ENCODE measurements around the gene ABCB11.
A peak's percentile ranks its signal among the peaks of the same experiment; 100 is the strongest.
"Not testable (repeated sequence)": the region's sequence is repeated elsewhere in the genome, so short reads cannot be mapped to it uniquely, and the experiment has no call there.

ABCB11 gene

GRCh38 chr2:168969865-168970264 lies 61.3 kb downstream of the ABCB11 start:
- FAIRE-seq = no peak

GRCh38 chr2:168968342-168968741 lies 62.8 kb downstream of the ABCB11 start:
- no peak for FAIRE-seq

GRCh38 chr2:168964251-168964807 lies 66.8 kb downstream of the ABCB11 start:
- FAIRE-seq = no peak

GRCh38 chr2:168962636-168963035 lies 68.5 kb downstream of the ABCB11 start:
- no peak for FAIRE-seq

GRCh38 chr2:168961450-168962229 lies 69.5 kb downstream of the ABCB11 start:
- peak; percentile 89 for FAIRE-seq

- FAIRE-seq = no peak
Measured at GRCh38 chr2:168956392-168956791, 74.7 kb downstream of the ABCB11 start.

DNA sequence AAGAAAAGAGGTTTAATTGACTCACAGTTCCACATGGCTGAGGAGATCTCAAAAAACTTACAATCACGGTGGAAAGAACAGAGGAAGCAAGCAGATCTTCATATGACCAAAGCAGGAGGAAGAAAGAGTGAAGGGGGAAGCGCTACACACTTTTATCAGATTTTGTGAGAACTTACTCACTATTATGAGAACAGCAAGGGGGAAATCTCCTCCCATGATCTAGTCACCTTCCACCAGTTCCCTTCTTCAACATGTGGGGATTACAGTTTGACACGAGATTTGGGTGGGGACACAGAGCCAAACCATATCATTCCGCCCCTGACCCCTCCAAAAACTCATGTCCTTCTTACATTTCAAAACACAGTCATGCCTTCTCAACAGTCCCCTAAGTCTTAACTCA lies 75.8 kb downstream of the ABCB11 start:
- no peak for FAIRE-seq

- no peak for FAIRE-seq
Measured at GRCh38 chr2:168954256-168954655, 76.9 kb downstream of the ABCB11 start.

DNA sequence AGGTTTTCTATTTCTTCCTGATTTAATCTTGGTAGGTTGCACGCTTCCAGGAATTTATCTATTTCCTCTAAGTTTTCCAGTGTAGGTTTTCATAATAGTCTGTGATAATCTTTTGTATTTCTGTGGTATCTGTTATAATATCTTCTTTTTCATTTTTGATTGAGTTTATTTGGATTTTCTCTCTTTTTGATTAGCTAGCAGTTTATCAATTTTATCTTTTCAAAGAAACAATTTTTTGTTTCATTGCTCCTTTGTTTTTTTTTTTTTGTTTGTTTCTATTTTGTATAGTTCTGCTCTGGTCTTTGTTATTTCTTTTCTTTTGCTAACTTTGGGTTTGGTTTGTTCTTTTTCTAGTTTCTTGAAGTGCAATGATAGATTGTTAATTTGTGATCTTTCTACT lies 78.7 kb downstream of the ABCB11 start:
- FAIRE-seq = no peak

- no peak for FAIRE-seq
Measured at GRCh38 chr2:168951871-168952270, 79.3 kb downstream of the ABCB11 start.

DNA sequence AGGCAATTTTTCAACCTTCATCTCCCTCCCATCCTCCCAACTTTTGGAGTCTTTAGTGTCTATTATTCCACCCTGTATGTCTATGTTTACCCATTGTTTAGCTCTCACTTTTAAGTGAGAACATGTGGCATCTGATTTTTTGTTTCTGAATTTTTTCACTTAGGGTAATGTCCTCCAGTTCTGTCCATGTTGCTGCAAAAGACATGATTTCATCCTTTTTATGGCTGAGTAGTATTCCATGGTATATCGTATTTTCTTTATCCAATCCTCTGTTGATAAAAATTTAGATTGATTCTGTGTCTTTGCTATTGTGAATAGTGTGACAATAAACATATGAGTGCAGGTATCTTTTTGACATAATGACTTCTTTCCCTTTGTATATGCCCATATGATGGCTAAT lies 81.8 kb downstream of the ABCB11 start:
- no peak for FAIRE-seq

DNA sequence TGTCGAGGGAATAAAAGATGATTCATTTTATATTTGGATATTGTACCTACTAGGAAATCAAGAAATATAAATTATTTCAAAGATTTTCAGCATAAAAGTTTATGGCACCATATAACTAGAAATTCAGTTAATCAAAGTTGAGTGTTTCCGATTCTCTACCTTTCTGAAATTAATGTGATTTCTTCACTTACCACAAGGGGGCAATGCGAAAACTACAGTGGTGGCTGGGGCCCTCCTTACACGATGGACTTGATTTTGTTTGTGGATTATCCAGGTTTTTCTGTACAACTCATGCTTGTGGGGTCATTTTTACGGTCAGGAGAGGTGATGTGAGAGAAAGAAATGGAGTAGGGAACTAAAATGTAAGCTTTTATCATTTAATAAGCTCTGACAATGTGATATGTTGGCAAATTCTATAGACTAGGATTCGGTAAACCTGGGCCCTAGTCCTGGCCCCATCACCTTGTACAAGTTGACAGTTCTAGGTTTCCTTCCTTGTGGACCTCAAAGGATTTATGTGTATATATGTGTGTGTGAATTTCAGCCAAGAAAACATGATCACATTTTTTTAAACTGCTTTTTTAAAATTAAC lies 82.4 kb downstream of the ABCB11 start:
- FAIRE-seq = peak; percentile 72

DNA sequence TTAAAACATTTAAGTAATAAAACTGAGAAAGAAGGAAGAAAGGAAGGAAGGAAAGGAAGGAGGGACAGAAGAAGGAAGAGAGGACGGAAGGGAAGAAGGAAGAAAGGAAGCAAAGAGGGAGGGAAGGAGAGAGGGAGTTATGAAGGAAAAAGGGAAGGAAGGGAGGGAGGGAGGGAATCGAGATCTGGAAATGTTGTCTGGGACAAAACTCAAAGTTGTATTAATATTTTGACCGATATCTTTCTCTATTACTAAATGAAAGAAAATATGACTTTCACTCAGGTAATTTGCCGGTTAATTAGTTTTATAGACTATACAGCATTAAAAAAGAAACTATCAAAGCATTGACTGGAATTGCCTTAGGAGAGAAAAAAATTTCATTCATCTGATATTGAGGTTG lies 85.6 kb downstream of the ABCB11 start:
- no peak for FAIRE-seq

DNA sequence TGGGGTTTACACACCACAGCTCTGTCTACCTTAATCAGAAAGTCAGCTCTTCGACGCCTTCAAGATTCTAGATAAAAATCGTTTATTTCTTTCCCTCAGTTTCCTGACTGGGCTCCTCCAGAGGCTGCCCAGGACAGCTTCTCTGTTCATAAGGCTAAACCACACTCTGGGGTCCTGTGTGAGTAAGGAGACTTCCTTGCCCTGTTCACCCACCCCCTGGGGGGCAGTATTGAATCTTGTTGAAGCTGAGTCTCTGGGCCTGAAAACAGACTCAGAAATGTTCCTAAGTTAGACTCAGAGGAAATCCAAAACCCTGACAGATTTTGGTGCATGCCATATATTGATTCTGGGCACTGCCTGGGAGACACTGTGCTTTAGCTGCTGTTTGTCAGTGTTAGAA lies 87.1 kb downstream of the ABCB11 start:
- FAIRE-seq = no peak

DNA sequence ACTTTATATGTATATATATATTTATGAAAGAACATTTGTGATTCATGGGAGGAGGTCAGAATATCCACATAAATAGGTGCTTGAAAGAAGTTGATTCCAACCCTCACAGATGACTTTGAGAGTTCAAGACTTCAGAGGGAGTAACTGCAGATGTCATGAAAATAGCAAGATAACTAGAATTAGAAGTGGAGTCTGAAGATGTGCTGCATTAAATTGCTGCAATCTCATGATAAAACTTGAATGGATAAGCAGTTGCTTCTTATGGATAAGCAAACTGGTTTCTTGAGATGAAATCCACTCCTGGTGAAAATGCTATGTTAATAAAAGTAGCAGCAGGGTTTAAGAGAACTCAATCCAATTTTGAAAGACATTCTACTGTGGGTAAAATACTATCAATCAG lies 89.8 kb downstream of the ABCB11 start:
- no peak for FAIRE-seq

GRCh38 chr2:168939918-168940317 lies 91.2 kb downstream of the ABCB11 start:
- no peak for FAIRE-seq

- no peak for FAIRE-seq
Measured at GRCh38 chr2:168939061-168939460, 92.1 kb downstream of the ABCB11 start.

- FAIRE-seq = no peak
Measured at GRCh38 chr2:168935810-168936581, 95.1 kb downstream of the ABCB11 start.

- FAIRE-seq = no peak
Measured at GRCh38 chr2:168934826-168935225, 96.3 kb downstream of the ABCB11 start.

- not testable (repeated sequence) for FAIRE-seq
Measured at GRCh38 chr2:168932174-168932573, 99.0 kb downstream of the ABCB11 start.

GRCh38 chr2:168930242-168930641 lies 100.9 kb downstream of the ABCB11 start:
- FAIRE-seq = no peak

DNA sequence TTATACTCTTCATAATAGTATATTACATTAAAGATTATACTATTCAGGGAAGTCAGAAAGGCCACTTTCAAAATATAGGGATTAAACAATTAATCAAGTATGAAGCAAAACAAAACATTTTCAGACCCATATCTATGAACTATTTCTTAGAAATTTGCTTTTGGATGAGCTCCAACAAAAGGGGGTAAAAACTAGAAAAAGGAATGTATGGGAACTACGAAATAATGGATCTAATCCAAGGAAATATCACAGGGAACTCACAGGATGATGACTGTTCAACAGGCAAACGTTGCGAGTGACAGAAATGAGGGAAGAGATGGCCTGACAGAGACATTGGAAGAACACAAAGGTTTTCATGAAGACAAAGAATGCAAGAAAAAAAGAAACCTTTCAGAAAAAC lies 102.1 kb downstream of the ABCB11 start:
- FAIRE-seq = no peak

DNA sequence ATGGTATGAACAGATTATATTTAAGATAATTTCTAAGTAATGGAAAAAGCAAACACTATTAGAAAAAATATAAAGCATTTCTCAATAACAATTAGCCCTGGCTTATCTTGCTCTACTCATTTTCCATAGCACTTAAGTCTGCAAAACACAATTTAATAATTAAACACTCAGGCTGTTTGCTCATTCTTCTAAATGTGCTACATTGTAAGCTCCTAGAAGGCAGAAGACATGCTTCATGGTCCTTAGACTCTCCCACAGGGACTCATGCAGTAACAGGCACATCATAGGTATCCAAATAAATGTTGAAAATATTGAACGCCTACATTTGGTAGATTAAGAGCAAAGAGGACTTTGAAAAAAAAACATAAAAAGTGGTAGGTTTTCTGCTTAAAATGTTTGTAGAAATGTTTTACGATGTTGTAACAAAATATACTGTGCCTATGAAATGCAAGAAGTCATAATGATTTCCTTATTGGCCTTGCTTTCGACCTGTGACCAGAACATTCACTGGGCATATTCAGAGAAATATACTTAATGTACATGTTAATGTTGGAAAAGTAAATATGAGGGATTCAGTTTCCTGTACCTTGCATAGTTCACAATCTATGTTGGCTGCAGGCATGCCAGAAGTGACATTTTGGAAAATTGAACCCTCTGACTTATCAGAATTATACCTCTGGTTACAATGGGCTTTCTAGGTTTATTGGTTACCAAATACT lies 102.9 kb downstream of the ABCB11 start:
- FAIRE-seq = no peak

Data from TTC549 (cell line).